GM21367 (cell line): ENCODE measurements around the gene MAPK1.

ENCODE experiments used
- ATAC-seq: cut with Tn5 transposase; IDR thresholded peaks from one replicate; pipeline ENCODE4 v1.9.1; 2021; ENCODE audit not compliant: unreplicated experiment

MAPK1 gene

DNA sequence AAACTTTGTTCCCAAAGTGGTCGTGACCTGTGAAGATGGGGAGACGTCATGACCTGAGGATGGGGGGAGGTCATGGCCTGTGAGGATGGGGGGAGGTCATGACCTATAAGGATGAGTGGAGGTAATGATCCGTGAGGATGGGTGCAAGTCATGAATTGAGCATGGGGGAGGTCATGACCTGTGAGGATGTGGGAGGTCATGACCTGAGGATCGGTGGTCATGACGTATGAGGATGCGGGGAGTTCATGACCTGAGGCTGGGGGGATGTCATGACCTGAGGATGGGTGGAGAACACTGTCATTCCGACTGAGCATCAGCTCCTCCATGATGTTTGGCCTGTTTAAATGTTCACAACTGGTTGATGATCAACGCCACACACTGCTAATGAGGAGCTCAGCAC lies 157.8 kb downstream of the MAPK1 start:
- no peak for ATAC-seq

DNA sequence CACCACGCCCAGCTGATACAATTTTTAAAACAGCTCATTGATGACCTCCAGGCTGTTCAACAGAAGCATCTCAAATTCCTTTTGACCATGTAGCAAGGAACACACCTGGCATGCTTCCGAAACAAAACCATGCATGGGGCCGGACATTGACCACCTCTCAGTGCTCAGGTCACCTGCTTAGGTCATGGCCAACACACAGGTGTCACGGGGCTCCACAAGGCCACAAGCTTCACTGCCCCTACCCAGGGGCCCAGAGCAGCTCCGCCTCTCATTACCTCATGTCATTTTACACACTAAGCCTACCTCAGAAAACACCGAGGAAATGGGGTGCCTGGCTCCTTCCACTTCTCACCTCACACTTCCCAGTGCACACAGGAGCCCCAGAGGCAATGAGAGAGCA lies 158.5 kb downstream of the MAPK1 start:
- no peak for ATAC-seq

GRCh38 chr22:21707677-21708076 lies 159.8 kb downstream of the MAPK1 start:
- no peak for ATAC-seq
